NCI-H1694 treated with DMSO at 0.1 percent for 48 hours (cell line): ENCODE measurements around the gene ARHGEF9.
"Not testable (repeated sequence)": the region's sequence is repeated elsewhere in the genome, so short reads cannot be mapped to it uniquely, and the experiment has no call there.

Source experiments
- DNase-seq: peaks from one replicate; lab custom pipeline; 2025; lab: John Stamatoyannopoulos, UW

Gene ARHGEF9

DNA sequence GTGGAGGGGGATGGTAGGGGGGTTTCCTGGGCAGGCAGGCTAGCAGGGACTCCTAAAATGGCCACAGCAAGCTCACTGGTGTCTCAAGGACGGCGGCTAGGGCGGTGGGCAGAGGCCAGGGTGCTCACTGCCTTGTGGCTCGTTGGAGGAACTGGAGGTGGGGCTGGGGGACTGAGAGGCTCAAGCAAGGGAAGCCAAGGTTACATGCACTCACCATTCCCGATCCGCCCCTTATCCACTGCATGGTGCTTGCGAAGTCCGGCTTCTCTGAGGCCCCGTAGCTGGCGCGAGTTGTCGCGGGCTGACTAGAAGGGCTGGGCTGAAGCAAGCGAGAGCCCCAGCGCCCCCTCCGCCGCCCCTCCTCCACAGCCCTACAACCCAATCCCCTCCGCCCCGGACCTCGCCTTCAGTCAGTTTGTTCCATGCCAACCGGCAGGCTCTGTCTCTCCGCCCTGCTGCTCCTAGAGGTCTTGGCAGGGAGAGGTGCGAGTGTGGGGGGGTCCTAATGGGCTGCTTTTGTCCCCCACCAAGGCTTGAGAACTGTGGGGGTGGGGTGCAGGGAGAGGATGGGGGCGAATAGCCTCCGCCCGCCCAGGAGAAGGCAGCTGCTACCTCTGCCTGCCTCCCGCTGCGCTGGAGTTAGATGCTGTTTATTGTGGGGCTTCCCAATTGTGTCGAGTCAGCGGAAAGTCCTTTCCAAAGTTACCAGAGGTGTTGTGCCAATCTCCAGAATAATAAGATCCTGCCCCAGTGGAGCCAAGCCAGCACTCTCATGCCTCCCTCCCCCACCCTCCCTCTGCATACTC is at the start of gene ARHGEF9:
Gene ARHGEF9 (minus strand): TSS at position 313 of the 806 bp plus-strand sequence. CDS start 69 bp downstream, at position 244.
- peak; percentile 15 for DNase-seq

DNA sequence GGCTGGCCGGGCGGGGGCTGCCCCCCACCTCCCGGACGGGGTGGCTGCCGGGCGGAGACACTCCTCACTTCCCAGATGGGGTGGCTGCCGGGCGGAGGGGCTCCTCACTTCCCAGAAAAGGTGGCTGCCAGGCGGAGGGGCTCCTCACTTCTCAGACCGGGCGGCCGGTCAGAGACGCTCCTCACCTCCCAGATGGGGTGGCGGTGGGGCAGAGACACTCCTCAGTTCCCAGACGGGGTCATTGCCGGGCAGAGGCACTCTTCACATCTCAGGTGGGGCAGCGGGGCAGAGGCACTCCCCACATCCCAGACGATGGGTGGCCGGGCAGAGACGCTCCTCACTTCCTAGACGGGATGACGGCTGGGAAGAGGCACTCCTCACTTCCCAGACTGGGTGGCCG is 40.4 kb upstream of the ARHGEF9 start:
- DNase-seq = not testable (repeated sequence)

DNA sequence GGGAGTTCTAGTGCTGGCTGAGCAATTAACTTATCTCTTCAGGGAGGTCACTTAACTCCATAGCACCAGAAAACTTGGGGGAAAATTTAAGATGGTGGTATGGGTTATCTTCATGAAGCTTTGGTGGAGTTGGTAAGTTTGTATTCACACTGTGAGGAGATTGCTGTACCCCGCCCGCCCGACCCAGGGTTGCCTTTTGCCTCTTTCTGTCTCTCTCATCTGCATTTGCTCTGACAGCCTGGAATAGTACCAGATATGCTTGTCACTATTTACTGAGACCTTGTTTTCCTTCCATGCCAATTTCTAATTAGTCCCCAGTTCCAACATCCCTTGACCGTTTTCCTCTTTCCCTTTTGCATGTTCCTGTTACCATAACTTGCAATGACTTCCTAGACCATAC is 33.1 kb upstream of the ARHGEF9 start:
- DNase-seq = no peak

DNA sequence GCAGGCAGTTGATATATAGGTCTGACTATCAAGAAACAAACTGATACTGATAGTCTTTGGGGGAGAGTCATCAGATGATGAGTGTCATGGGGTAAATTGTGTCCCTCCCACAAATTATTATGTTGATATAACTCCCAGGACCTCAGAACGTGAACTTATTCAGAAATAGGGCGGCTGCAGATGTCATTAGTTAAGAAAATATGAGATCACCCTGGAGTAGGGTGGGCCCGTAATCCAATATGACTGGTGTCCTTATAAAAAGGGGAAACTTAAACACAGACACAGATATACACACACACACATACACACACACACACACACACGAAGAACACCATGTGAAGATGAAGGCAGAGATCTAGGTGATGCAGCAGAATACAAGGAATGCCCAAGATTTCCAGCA is 32.7 kb upstream of the ARHGEF9 start:
- DNase-seq = no peak

DNA sequence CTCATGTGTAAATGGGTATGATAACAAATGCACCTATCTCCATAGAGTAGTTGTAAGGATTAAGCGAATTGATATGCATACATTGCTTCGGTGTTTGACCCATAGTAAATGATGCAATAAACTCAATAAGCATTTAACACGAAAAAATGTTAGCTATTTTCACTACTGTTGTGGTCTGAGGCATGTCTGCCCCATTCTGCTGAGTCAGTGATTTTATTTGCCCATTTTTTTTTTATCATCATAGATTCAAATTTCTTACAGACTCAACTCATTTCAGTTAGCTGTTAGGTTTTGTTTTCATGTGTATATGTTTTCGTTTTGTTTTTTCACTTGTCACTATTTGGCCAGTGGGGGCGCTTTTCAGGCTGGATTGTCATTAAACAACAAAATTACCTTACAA is 27.8 kb upstream of the ARHGEF9 start:
- no peak for DNase-seq

DNA sequence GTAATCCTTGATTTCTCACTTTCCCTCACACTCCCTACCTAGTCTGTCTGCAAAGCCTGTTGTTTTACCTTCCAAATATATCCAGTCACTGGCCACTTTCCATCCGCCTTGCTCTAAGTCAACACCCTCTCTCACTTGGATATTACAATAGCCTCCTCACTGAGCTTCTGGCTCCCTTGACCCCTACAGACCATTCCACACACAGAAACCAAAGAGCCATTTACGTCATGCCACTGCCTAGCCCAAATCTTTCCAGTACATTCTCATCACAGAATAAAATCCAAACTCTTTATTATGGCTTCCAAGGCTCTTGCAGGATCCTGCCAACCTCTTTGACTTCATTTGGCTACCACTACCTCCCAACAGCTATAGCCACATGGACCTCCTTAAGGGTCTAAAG is 25.7 kb upstream of the ARHGEF9 start:
- no peak for DNase-seq

DNA sequence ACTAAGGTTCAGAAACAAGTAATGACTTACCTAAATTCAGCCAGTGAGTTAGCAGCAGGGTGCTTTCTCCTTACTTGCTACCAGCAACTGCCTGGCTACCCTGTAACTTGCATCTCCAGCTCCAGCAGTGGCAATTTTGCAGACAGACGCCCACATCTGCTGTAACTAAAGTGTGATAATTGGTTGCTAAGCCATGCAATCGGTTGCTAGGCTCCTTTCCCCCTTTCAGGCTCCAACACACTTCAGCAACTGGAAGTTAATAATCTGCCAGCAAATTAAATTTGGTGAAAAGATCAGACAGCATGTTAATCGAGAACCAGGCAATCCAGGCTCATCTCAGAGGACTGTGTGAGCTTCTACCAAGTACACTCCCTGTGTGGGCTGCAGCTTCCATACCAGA is 24.2 kb upstream of the ARHGEF9 start:
- DNase-seq = no peak

DNA sequence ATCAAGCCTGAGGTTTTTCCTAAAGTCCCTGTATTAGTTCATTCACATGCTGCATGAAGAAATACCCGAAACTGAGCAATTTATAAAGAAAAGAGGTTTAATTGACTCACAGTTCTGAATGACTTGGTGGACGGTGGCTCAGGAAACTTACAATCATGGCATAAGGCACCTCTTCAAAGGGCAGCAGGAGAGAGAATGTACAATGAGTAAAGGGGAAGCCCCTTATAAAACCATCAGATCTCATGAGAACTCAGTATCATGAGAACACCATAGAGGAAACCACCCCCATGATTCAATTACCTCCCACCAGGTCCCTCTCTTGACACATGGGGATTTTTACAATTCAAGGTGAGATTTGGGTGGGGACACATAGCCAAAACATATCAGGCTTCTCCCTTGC is 10.4 kb upstream of the ARHGEF9 start:
- not testable (repeated sequence) for DNase-seq

DNA sequence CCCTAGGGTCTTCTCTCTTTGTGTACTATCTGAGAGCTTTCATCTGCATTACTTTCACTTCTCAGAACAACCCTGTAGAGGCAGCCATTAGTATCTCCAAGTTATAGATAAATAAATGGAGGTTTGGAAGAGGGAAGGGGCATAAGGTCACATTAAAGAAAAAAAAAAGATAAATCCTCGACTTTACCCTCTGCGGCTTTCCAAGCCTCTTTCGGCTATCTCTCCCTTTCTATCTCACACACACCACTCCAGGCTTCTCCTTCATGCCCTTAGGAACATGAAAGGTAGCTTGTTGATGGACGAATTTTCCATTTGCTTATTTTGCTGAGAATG is 660 bp upstream of the ARHGEF9 start:
- no peak for DNase-seq

DNA sequence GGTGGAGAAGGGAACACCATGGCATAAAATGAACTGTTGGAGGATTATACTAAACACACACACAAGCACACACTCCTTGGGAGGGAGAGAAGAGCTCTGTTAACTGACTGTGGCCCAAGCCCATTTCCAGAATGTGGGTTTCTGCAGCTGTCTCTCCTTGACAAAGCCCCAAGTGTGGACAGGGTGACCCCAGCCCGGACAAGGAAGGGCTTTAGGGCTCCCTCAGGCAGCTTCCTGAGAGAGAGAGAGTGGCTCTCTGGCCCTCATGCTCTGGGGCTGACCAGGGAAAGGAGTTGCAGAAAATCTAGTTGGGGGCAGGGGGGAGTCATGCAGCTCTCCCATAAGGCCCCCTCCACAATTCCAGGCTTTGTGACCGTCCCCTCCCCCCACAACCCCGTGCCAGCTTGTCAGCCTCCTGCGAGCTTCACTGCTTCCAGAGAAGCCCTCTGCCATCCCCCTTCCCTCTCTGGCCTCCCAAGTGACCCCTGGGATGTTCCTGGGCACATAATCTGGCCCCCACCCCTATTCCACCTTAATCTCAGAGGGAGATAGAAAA is 590 bp downstream of the ARHGEF9 start:
- DNase-seq = no peak

DNA sequence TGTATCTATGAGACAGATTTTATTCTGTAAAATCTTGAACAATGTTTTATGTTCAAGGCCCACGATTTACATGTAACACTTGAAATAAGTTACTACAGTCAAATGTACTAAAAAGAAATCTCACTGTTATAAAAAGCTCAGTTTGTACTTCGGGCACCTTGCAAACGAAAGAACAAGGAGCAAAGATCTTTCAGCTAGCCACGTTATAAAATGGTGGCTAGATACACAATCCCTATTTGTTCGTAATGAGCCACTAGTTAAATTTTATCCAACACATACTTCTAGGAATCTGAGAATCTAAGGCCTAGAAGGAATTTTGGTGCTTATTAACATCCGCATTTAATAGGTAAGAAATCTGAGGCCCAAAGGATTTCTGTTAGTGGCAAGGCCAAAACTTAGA is 2.5 kb downstream of the ARHGEF9 start:
- DNase-seq = no peak

DNA sequence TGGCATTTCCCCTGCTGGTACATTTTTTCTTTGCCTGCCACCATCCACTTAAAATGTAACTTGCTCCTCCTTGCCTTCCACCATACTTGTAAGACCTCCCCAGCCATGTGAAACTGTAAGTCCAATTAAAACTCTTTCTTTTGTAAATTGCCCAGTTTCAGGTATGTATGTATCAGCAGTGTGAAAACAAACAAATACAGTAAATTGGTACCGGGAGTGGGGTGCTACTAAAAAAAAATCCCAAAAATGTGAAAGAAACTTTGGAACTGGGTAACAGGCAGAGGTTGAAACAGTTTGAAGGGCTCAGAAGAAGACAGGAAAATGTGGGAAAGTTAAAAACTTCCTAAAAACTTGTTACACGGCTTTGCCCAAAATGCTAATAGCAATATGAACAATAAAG is 16.3 kb downstream of the ARHGEF9 start:
- DNase-seq = no peak

DNA sequence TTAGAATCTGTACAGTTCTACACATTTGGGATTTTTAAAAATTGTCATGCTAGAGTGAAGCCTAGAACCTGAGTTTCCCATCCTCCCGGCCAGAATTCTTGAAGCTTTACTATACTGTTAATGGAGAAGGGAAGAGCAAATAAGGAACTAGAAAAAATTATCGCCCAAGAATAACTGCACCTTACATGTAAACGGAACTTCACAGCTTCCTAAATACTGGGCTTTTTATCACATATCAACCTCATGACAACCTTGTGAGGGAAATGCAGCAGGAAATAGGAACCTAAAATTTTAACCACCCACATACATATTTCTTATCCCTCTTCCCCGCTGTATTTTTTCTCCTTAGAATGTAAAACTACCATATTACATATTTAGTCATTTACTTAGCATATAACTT is 19.3 kb downstream of the ARHGEF9 start:
- no peak for DNase-seq

DNA sequence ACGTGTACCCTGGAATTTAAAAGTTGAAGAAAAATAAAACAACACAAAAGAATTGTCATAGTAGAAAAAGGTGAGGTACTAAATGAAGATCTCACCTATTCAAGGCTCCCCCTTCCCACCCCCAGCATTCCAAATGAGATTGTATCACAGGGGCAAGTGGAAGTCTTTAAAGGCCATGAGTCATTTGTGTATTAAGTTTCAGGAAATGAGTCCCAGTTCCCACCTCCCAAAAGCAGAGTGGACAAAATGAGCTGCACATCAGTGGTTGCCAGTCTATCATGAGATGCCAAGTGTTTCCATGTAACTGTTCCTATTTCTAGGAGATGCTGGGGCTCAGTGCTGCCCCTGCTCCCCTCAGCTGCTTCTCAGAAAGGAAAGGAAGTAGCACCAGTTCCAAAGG is 20.1 kb downstream of the ARHGEF9 start:
- no peak for DNase-seq

DNA sequence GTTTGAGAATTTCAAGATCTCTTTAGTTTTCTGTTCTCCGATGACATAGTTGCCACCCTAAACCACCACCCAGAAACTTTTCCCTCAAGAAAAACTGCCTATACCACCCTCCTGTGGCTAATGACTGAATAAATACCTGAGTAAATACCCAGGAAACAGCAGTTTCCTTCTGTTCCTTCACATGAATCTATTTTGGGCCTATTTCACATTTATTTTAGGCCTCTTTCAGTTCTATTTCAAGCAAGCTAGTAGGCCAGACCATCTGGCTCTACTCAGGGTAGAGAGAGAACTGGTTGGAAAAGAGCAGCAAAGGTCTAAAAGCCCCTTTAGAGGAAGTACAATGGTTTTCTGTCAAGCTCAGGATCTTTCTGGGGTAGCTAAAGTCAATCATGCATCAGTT is 23.4 kb downstream of the ARHGEF9 start:
- no peak for DNase-seq

DNA sequence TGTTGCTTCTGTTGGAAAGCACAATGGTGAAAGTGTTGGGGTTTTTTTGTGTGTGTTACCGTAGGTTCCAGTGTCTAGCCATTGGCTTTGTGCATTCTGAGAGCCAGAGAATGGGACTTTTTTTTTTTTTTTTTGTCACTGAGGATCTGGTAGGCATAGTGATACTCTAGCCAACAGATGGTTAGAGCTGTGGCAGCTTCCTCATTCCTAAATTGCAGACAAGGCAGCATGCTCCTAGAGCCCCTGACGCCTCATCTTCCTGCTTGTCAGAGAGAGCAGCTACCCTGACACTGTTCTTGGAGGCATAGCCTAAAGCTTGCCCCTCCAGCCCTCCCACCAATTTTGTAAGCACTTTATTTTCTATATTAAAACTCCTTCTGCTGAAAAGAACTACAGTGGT is 27.0 kb downstream of the ARHGEF9 start:
- no peak for DNase-seq

DNA sequence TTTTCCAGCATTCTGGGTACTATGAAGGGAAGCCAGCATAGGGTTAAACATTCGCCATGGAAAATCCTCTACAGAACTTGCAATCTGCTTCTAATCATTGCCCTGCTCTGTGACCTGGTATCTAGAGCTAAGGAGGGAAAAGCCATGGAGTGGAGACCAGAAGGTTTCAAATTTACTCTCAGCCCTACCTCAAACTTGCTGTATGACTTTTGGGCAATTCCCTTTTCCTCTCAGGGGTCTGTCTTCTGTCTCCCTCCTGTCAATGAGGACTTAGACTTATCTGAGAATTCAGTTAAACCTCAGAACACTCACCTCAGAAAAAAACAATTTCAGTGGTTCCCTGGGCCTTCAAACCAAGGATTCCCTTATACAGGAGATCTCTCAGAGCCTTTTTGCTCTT is 29.1 kb downstream of the ARHGEF9 start:
- no peak for DNase-seq

DNA sequence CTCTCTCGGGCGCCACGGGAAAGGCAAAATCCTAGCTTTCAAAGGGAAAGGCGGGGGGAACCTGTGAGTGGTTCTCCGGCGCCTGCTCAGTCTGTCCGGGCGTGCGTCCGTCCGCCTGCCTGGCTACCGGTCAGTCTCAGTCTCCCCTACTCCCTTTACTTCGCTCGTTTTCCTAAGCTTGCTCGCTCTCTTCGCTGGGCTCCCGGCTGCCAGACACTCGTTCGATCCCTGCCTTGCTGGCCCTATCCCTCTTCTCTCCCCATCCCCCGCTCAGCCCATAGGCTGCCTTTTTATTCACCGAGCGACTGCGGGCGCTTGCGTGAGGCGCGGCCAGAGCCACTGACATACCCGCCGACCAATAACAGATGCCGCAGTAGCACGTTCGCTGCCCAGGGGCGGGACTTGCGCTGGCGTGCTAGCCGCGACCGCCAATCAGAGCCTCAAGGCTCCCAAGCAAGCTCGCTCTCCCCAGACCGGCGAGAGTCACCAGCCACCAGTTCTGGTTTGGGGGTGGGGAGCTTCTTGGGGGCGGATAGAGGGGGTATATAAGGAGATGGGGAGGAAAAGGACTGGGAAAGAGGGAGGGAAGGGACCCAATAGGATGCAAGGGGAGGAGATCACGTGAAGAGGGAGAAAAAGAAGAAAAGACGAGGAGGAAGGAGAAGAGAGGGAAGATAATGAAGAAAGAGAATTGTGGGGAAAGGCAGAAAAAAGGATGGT is 30.0 kb downstream of the ARHGEF9 start:
- DNase-seq = peak; percentile 85

DNA sequence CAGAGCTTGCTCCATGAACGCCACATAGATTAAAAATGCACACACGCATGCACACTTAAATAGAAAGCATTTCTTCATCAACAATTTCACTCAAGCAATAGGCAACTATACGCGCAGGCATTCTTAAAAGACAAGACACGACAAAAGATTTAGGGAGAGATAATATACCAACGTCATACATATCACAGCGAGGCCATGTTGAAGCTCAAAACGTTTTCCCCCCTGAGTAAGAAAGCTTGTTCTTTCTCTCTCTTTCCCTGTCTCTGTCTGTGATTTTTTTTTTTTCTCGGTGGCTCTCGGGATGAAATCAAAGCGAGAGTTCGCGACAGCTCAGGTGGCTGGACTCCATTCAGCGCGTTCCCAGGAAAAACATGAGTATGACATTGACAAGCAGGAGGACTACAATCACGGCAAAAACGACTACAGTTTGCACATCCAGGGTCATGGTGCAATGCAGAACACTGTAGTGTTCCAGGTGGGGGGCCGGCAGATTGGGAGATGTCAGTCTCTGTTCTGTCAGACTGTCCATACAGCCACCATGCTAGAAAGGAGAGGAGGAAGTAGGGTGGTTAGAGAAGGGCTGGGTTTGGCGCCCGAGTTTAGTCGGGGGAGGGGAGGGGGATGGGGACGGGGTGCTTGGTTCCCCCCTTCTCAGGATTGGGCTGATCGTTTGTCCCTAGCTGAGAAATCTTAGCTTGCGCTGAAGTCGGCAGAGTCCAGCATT is 30.7 kb downstream of the ARHGEF9 start:
- no peak for DNase-seq

DNA sequence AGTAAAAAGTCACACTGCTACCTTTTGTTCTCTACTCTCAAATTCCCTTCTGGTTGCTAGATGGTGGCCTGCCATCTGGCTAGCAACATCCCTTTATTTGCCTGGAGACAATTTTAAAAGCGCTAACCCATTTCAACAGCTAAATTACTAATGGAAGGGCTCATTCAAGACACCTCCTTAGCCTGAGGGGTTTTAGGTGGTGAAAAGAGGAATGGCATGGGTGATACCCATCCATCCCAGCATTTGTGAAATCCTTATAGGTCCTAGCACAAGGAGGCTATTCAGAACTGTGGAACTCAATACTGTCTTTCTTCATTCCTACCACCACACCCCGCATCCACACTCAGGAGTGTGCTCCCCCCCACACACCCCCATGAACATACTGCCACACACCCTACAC is 33.5 kb downstream of the ARHGEF9 start:
- DNase-seq = no peak

DNA sequence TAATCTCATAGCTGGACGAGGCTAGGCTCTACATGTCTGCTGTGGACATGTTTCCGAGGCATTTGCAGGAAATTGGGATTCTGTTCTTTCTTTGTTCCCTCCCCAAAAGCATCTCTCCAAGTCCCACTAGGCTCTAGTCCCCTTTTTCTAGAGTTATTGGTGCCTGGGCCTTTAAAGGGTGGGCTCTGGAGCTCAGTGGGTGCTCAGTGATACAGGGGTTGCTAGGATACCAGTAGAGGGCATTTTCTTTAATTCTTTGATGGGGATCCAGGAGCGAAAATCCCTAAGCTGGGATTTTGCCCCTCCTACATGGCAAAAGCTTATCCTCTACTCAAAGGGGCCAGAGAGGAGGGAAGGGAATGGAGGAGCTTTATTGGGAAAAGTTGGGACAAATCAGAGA is 34.2 kb downstream of the ARHGEF9 start:
- DNase-seq = no peak

DNA sequence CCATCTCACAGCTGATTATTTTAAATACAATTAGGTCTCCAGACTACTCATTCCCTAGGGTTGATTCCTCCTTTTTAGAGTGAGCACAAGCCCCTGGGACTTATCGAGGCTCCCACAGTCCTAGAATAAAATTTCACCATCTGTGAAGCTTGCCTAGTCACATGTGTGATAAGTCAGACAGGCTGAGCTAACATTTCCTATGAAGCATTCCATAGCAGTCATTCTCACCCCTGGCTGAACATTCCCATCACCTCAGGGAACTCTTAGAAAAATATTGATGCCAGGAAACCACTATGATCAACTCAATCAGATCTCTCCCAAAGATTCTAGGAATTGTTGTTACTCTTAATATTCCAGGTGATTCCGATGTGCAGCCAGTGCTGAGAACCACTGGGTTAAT is 37.7 kb downstream of the ARHGEF9 start:
- DNase-seq = no peak

DNA sequence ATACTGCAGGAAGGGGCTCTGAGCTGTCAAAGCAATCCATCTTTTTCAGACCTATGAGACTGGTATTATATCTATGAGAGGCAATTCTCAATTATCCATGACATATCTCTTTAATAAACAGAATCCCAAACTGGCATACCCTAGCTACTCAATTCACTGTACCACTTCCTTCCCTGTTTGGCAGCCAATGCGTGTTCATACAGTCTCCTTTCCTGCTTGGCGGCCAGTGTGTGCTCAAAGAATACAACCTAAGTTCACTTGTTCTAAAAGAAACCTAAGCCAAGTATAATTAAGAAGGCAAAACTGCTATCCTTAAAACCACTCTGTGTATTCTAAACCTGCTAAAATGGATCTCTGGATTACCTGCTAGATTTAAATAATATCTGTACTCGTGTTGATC is 38.3 kb downstream of the ARHGEF9 start:
- DNase-seq = no peak
